HG03066 (cell line): ENCODE results near the gene MAN1C1.
A peak's percentile ranks its signal among the peaks of the same experiment; 100 is the strongest.

Source experiments
- ATAC-seq: cut with Tn5 transposase; IDR thresholded peaks from one replicate; pipeline ENCODE4 v1.9.1; 2021; ENCODE audit warnings: low read depth; ENCODE audit not compliant: unreplicated experiment

Gene MAN1C1

GRCh38 chr1:25675729-25676476 lies 59.3 kb downstream of the MAN1C1 start:
- ATAC-seq, result peak; percentile 98

GRCh38 chr1:25676488-25676887 lies 59.9 kb downstream of the MAN1C1 start:
- no peak for ATAC-seq

GRCh38 chr1:25677193-25677773 lies 60.7 kb downstream of the MAN1C1 start:
- no peak for ATAC-seq

GRCh38 chr1:25679171-25679570 lies 62.6 kb downstream of the MAN1C1 start:
- no peak for ATAC-seq

GRCh38 chr1:25680701-25681100 lies 64.1 kb downstream of the MAN1C1 start:
- ATAC-seq, result no peak

GRCh38 chr1:25682059-25682601 lies 65.5 kb downstream of the MAN1C1 start:
- no peak for ATAC-seq

GRCh38 chr1:25683177-25683576 lies 66.6 kb downstream of the MAN1C1 start:
- ATAC-seq, result no peak

- ATAC-seq, result no peak
Measured at GRCh38 chr1:25683731-25684130, 67.1 kb downstream of the MAN1C1 start.

- ATAC-seq, result no peak
Measured at GRCh38 chr1:25684216-25684965, 67.8 kb downstream of the MAN1C1 start.

GRCh38 chr1:25685211-25685750 lies 68.7 kb downstream of the MAN1C1 start:
- ATAC-seq, result no peak

GRCh38 chr1:25685938-25686665 lies 69.5 kb downstream of the MAN1C1 start:
- ATAC-seq, result no peak

GRCh38 chr1:25687221-25688017 lies 70.8 kb downstream of the MAN1C1 start:
- no peak for ATAC-seq

- ATAC-seq, result no peak
Measured at GRCh38 chr1:25688390-25689119, 72.0 kb downstream of the MAN1C1 start.

GRCh38 chr1:25689686-25690381 lies 73.2 kb downstream of the MAN1C1 start:
- ATAC-seq, result no peak

GRCh38 chr1:25690396-25690956 lies 73.9 kb downstream of the MAN1C1 start:
- ATAC-seq, result no peak

GRCh38 chr1:25691211-25691610 lies 74.6 kb downstream of the MAN1C1 start:
- ATAC-seq, result no peak

- ATAC-seq, result no peak
Measured at GRCh38 chr1:25692560-25692959, 76.0 kb downstream of the MAN1C1 start.
